GM21576 (cell line): ENCODE results near the gene KRT84.

Experiments
- ATAC-seq: cut with Tn5 transposase; IDR thresholded peaks from one replicate; pipeline ENCODE4 v1.9.1; 2021; ENCODE audit warnings: mild to moderate bottlenecking, moderate library complexity; ENCODE audit not compliant: unreplicated experiment

The KRT84 gene

DNA sequence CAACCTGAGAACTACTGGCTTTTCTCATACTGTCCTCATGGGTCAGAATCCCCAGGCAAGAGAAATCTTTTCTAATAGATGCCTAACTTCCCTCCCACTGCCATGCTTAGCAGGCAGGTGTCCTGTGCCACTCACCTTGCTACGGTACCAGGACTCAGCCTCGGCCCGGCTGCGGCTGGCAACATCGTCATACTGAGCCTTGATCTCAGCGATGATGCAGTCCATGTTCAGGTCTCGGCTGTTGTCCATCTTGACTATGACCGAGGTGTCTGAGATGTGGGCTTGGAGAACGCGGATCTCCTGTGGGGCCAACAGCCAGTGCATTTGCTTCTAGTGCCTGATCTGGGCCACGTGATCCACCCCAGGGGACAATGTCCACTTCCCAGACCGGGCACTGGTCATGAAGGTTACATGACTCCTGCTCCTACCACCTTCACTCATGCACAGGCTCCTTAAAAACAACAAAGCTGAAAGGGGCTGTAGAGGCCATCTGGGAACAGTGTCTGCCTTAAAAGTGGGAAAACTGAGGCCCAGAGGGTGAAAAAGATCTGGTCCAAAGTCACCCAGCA is 22.3 kb downstream of the KRT84 start:
- no peak for ATAC-seq

- ATAC-seq: no peak
Measured at GRCh38 chr12:52362118-52362726, 23.2 kb downstream of the KRT84 start.

GRCh38 chr12:52361553-52361952 is 23.9 kb downstream of the KRT84 start:
- no peak for ATAC-seq

DNA sequence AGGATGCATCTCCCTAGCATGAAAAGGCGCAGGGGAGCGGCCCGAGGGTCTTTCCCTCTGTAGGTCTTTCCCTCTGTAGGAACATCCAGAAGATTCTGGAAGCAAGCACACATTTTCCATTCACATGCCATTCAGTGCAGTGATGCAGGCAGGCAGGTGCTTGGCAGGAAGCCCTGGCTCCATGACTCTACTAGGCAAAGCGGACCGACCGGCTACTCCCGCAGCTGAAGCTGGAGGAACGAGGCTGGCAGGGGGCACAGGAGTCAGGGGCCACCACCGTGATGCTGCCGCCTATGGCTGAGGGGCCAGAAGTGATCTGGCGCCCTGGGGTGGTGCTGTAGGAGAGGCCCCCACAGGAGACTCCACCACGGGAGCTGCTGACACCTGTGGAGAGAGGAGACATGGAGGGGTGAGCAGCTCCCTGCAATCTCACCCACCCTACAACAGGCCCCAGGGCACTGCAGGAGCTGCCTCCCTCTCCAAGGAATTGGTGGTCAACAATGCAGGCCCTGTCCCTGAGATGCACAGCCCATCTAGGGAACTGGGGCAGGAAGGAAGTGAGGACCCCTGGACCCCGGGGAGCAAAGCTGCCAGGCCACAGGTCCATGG is 24.7 kb downstream of the KRT84 start:
- no peak for ATAC-seq

DNA sequence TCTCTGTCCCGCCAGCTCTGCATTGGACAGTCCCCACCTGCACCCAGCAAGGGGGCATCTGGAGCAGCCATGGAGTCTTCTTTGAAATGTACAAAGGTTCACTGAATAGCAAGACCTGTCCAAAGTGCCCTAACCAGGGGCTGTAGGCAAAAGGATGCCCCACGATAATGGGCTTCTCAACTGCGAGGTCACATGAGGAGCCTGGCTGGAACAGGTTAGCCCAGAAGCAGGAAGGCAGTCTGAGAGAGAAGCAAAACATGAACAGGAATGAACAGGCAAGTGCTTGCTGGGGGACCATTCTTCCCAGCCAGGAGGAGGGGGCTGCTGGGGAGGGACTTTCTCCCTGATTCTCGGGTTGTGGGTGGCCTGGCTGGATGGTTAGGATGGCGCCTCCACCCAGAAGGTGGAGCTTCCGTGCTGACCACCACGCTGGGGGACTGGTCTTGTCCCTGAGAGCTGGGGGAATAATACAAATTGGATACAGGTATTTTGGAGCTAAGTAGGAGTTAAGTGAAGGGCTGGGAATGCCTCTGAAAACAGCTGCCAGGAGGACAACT is 25.3 kb downstream of the KRT84 start:
- ATAC-seq: no peak

DNA sequence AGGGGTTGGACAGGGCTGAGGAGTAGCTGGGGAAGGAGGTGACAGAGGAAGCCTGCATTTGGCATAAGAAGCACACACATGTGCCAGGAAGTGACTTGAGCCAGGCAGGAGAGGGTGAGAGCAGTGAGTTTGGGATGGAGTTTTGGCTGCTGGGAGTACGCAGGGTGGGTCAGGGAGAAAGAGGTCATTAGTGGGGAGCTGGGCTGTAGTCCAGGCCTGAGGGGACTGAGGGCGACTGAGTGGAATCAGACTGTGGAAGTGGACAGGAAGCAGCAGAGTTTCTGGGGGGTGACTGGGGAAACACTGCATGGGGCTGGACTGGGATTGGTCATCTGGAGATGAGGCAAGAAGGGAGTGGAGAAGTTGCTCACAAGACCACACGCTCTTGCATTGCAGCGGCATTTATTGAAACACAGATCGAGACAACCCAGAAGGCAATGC is 25.8 kb downstream of the KRT84 start:
- no peak for ATAC-seq

GRCh38 chr12:52358575-52359350 is 26.7 kb downstream of the KRT84 start:
- peak; percentile 95 for ATAC-seq

GRCh38 chr12:52356762-52357580 is 28.5 kb downstream of the KRT84 start:
- ATAC-seq: no peak

- no peak for ATAC-seq
Measured at GRCh38 chr12:52356031-52356761, 29.3 kb downstream of the KRT84 start.

DNA sequence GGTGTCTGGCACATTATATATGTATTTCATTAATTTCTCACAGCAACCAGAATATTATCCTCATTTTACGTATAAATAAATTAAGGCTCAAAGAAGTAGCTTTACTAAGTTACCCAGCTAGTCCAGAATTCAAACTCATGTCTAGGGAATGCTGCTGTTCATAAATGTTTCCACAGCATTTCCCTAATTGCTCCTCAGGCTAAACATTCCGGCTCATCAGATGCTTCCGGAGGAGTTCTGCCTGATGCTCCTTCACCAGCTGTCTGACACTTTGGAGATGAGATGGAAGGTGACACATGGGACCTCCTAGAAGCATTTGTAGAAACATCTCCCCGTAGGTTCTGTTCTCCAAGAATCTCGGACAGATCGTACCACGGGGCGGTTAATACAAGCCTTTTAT is 30.3 kb downstream of the KRT84 start:
- no peak for ATAC-seq

DNA sequence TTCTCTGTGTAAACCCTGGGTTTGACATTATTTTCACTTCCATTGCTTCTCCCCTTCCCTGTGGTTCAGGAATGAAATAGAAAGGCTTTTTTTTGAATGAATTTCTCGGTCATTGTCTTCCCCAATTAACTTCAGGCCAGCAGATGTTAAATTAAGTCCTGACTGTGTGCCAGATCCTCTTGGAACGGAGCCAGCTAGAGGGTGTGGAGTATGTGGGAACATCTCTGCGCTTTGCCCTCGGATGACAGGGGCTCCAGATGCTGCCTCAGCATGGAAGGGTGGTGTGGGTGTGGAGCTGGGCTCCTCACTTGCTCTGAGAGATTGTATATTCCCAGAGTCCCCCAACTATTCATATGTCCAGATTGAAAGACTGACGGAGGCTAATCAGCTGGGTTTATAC is 31.3 kb downstream of the KRT84 start:
- no peak for ATAC-seq

DNA sequence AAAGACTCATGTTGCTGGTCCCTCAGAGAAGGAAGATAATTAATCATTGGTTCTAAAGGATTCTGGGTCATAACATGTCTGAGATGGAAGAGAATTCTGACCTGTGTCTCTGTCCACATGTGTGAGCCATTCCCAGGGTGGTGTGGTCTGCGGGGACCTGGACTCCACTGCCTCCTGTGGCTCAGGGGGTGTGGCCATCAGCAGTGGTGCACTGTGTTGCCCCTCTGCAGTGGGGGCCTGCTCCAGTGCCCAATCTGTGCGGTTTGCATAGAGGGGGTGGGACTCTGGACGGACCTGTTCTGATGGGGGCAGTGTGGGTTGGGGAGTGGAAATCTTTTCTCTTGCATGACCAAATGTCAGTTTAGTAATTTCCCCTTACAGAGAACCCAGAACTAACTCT is 31.7 kb downstream of the KRT84 start:
- ATAC-seq: no peak

DNA sequence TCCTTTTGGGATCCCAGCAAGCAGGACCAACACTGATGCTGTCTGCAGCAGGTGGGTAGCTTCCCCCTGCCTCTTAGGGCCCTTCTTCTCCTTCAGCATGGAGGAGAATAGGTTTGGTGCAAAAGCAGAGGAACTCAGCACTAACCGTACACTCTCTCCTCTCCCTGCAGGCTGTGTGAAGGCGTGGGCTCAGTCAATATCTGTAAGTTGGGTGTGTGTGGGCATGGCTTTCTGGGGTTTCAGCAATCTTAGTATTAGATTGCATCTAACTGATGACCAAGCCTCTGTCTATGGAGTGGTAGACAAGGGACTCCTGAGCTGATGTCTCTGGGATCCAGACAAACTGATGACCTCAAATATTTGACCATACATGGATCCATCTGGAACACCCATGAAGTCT is 32.5 kb downstream of the KRT84 start:
- no peak for ATAC-seq

DNA sequence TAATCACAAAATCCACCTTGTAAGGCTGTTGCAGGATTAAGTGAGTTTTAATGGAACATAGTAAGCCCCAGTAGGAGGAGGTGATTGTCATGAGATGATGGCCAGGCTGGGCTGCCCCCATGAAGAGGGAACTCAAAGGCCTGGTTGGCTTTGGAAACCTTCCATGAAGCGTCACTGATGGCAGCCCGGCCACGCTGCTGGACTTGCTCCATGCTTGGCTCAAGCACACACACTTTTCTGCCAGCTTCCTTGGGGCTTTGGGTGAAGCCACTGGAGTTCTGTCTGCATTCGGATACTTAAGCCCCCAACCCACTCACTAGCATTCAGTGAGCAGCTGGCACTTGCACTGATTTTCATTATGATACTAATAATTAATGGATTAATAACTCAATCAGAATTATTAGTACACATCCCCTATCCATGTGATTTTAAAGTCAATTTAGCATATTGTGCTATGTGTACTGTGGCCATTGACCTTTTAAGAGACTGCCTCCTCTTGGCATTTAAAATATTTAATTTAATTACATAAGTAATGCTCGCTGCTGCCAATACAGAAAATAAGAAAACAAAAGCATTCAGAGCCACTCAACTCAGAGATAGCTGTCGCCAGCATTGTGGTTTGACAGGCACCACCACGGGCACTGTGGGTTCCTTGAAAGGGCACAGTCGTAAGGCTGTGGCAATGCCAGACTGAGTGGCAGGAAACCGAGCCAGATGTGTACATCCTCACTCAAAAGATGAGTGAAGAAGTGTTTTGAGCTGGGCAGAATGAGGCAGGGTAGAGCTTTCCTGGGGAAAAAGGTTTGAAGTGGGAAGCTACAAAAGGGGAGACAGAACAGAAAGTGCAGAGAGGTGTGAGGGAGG is 34.0 kb downstream of the KRT84 start:
- ATAC-seq: no peak

GRCh38 chr12:52350786-52351185 is 34.7 kb downstream of the KRT84 start:
- ATAC-seq: no peak

GRCh38 chr12:52350021-52350620 is 35.3 kb downstream of the KRT84 start:
- ATAC-seq: no peak

DNA sequence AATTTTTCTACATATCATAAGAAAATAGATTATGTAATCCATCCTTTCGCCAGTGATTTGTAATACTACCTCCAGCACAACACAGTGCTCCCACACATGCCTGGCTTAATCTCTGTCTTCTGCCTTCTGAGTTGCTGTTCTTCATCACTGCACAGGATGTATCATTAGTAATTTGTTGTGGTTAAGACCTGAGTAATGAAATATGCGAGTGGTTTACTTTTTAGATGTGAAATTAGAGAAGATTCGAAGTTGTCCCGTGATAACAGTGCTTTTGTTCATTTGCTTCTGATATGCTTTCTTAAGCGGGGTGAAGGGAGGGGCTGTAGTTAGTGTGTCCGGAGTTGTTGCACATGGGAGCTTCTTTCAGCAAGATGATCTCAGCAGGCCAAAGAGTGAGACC is 36.3 kb downstream of the KRT84 start:
- no peak for ATAC-seq
